CD4-positive, alpha-beta T cell treated with Interleukin-4 for 1 hour (primary cell): Measurements from ENCODE around the gene HEXIM2.
A peak's percentile ranks its signal among the peaks of the same experiment; 100 is the strongest.

ENCODE experiments used
- DNase-seq, 2 donors: peaks; one replicate each; pipeline ENCODE4 v3.0.0-alpha.2; 2020 to 2022

HEXIM2 gene

DNA sequence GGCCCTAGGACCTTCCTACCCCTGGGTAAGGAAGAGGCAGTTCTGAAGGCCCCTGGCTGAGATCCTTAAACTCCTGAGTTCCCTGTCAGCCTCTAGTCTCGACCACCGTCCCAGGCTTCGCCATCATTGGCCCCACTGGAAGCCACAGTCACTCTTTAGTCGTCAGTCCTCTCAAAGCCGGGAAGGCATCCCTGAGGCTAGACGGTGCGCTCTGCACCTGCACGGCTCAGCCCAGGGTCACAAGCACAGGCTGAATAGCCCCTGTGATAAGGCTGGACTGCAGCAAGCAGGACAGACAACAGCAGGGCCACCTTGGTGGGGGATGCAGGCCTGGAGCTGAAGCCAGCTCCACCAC is 16.7 kb upstream of the HEXIM2 start:
- DNase-seq: no peak

DNA sequence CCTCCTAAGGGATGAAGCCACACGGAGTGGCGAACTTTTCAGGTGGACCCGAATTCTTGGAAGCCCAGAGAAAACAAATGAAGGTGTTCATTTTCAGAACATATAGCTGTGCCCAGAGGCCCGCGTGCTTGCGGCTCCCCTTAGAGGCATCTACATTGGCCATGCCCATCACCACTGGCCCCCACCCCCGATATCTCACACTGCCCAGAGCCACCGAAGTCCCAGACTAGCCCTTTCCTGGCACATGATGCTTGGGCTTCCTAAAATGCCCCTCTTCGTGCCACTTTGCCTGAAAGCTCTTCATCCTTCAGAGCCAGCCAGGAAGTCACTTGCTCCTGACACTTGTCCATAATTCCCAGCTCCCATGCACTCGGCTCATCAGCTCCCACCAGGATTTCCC is 15.5 kb upstream of the HEXIM2 start:
- no peak for DNase-seq

DNA sequence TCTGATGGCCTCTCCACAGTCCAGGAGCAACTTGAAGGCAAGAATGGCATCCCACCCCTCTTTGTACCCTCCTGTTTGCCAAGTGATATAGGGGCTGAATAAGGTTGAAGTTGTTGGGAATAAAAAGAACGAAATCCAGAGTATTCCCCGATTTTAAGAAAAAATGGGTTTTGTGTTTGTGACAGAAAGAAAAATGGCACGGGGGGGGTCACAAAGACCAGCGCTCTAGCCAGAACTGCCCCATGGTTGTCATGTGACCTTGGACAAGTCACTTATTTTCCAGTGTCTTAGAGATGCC is 15.1 kb upstream of the HEXIM2 start:
- DNase-seq: no peak

DNA sequence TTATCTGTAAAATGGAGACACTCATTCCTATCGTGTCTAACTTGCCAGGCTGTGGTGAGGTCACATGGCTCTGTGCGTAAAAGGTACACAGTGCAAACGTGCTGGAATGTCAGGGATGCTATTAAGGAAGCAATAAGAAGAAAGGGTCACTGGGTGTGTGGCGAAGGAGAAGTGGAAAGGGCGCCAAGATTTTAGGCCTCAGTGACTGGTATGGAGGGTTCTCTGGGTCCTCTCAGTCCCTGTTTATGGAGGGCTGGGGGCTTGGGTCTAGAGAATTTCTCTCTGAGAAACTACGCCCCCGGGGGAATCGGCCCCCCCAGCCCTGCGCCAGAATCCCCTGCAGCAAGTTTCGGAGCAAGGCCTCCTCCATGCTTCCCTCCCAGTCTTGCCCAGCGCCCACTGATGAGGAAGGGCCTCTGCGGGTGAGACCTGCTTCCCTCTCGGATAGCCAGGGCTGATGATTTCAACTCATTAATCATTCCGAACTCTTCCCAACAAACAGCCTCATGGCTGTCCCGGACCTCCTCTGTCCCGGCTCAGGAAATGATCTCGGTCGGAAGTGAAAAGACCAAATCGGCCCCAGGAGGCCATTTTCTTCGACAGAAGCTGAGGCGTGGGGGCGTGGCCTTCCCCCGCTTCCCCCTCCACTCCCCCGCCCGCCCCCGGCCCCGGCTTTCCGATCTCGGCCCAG is 14.6 kb upstream of the HEXIM2 start:
- DNase-seq: no peak

DNA sequence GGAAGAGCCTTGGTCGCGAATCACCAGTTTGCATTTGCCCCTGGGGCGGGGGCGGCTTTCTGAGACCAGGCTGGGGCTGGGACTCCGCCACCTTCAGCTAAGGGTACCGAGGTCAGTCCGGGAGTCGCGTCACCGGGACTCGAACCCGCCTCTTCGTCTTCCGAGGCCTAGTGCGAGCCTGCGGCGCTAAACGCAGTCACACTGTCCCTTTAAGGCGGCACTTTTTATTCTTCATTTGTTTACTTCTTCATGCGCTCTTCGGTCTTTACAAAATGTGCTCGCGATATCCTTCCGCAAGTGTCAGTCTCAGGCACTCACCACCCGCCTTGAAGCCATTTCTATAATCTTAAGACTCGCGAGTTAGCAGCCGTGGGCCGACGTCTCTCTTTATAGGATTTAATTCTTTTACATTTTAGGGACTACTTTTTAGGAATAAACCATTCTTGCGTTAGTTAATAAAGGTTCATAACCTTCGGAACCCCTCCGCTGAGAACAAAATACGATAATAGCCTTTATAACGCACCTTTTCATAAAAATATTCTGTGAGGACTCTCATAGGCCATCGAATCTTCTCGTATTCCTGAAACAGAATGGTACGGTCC is 14.0 kb upstream of the HEXIM2 start:
- DNase-seq: peak; percentile 88 to 91

DNA sequence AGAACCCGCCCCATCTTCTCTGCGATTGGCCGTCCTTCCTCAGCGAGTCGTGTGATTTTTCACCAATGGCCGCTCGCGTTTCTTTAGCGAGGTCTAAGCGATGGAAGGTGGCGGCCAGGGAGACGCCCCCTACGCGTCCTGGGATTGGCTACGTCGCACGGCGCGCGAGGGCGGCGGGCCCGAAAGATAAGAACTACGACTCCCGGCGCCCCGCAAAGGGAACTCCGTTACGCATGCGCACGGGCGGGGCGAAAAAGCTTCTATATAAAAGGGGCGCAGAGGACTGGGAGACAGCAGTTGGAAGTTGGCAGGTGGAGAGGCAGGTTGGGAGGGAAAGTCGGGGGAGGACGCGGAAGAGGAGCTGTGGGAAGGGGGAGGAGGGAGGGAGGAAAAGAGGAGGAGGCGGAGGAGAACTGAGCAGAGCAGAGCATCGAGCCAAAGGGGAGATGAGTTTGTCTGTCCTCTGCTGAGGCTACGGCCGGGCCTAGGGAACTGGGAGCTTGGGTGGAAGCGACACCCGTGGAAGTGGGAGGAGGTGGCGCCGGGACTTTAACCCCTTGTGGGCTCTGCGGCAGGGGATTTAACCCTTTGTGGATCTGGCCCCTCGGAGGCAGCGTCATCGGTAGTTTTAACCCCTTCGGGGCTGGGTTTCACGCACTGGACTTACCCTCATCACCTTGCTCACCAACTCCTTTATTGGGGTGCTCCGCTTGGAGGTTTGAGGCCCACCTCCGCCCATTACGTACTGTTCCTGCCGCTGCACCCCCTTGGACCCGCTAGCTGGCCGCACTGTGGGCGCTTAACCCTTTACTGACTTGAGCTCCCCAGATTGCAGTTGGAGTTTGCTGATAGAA is 13.3 kb upstream of the HEXIM2 start, which contains the start of gene HEXIM1:
TSS of gene HEXIM1 (plus strand) at position 293 of the 854 bp plus-strand sequence. CDS start 716 bp downstream, outside the sequence.
- peak; percentile 100 for DNase-seq

DNA sequence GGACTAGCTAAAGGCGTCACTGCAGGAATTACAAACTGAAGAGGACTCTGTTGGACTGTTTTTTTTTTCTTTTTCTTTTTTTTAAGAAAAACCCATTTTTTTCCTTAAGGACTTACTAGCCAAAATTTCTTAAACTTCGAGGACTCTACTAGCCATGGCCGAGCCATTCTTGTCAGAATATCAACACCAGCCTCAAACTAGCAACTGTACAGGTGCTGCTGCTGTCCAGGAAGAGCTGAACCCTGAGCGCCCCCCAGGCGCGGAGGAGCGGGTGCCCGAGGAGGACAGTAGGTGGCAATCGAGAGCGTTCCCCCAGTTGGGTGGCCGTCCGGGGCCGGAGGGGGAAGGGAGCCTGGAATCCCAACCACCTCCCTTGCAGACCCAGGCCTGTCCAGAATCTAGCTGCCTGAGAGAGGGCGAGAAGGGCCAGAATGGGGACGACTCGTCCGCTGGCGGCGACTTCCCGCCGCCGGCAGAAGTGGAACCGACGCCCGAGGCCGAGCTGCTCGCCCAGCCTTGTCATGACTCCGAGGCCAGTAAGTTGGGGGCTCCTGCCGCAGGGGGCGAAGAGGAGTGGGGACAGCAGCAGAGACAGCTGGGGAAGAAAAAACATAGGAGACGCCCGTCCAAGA is 12.5 kb upstream of the HEXIM2 start:
- DNase-seq: peak; percentile 77

DNA sequence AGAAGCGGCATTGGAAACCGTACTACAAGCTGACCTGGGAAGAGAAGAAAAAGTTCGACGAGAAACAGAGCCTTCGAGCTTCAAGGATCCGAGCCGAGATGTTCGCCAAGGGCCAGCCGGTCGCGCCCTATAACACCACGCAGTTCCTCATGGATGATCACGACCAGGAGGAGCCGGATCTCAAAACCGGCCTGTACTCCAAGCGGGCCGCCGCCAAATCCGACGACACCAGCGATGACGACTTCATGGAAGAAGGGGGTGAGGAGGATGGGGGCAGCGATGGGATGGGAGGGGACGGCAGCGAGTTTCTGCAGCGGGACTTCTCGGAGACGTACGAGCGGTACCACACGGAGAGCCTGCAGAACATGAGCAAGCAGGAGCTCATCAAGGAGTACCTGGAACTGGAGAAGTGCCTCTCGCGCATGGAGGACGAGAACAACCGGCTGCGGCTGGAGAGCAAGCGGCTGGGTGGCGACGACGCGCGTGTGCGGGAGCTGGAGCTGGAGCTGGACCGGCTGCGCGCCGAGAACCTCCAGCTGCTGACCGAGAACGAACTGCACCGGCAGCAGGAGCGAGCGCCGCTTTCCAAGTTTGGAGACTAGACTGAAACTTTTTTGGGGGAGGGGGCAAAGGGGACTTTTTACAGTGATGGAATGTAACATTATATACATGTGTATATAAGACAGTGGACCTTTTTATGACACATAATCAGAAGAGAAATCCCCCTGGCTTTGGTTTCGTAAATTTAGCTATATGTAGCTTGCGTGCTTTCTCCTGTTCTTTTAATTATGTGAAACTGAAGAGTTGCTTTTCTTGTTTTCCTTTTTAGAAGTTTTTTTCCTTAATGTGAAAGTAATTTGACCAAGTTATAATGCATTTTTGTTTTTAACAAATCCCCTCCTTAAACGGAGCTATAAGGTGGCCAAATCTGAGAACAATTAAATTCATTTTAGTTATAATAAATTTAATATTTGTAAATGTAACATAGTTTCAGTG is 11.7 kb upstream of the HEXIM2 start:
- peak; percentile 34 to 46 for DNase-seq

DNA sequence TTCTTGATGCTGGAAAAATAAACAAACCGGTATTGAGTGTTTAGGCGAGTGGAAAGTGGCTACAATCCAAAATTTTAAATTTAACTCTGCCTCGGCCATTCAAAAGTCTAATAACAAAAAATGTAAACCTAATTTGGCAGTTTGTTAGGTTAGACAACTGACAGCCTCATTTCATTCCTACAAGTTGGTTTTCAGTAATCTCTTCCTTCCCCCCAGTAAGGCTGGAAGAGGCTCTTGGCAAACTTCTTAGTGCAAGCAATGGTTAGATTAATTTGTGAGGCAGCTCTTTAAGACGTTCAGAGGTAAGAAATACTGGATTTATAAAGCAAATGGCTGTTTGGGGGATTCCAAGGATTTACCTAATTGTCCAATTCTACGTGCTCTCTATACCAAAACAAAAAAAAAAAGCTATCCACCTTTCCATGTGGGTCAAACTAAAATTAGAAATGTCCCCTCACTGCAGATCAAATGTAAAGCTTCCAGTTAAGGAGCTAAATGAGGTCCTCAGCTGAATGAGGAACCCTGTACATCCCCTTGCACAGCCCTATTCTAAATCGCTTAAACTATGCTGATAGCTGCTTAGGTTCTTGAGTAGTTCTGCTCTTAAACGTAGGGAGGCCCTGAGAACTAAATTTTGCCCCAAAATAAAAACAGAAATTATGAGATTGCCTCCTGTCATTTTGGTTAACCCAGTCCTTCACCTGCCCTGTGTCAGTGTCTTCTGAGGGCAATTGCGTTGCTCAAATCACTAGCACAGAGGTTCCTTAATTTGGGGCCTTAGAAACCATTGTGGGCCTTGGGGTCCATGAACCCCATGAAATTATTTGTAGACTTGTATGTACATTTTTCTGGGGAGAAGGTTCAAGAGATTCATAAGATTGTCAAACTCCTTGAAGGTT is 10.5 kb upstream of the HEXIM2 start:
- peak in 1 of 2 donors; percentile 24 for DNase-seq

DNA sequence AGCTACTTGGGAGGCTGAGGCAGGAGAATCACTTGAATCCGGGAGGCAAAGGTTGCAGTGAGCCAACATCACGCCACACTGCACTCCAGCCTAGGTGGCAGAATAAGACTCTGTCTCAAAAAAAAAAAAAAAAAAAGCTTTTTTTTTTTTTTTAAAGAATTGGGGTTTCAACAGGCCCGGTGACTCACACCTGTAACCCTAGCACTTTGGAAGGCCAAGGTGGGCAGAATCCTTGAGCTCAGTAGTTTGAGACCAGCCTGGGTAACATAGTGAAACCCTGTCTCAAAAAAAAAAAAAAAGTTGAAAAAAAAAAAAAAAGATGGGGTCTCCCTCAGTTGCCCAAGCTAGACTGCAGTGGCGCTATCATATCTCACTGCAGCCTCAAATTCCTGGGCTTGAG is 6.6 kb upstream of the HEXIM2 start:
- no peak for DNase-seq

DNA sequence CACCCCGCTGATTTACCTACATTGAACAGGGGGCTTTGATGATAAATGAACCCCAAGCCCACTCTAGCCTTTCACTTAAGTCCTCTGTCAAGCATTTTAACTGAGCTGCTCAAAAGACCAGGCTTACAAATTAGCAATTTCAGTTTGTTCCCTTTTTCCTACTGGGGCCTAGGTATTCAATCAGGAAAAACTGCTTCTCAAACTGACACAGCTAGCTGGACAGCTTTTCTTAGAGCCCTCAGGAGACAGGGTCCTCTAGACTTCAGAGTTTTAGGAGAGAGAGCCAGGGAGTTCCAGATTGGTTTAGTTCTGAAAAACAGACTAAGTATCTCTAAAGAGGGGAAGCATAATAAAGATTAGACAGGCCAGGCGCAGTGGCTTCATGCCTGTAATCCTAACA is 6.2 kb upstream of the HEXIM2 start:
- DNase-seq: no peak

DNA sequence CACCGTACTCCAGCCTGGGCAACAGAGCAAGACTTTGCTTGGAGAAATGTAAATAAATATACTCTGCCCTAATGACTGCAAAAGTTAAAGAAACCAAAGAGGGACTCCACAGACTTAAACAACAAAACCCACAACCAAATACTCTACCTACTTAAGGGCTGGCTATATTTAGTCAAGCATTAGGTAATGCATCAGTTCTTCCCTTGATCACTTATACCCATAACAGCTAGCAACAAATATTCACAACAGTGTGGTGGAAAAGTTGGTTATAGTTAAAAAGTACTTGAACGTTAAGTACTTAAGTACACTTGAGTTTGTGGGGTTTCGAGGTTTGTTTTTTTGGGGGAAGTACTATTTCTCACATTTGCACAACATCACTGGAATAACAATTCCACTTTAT is 5.4 kb upstream of the HEXIM2 start:
- DNase-seq: no peak

DNA sequence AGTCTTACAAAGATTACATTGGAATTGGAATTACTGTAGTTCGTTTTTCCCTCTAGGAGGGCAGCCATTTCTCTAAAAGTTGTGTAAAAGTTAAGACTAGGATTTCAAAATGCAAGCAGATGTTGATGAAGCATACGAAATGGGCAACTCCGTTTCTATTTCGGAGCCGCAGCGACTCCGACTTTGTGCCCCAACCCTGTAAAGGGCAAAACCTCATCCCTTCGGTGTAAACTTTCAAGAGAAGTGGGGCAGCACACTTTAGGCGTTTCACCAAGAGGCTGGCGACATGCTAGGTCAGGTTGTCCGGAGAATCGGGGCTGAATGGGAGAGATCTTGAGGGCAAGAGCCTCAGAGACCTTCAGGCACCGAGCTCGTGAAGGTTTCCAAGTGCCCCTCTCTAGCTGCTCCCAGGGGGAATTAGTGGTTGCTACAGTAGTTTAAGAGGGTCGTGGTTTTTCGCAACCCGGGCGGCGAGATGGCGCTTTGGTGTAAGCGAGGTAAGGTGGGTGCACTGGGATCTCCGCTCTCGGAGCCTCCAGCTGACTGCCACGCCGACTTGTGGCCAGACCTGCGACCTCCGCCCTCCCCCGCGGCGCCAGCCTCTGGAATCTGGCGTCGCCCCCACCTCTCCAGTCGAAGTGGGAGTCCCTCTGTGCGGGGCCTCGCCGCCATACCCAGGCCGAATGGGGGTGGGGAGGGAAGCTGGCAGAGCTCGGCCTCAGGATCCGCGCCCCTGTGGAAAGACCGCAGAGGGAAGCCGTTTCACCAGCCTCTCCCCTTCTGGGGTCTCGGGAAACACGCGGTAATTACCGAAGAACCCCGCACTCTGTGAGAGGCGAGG is 1.0 kb upstream of the HEXIM2 start:
- DNase-seq: peak; percentile 66 to 71

DNA sequence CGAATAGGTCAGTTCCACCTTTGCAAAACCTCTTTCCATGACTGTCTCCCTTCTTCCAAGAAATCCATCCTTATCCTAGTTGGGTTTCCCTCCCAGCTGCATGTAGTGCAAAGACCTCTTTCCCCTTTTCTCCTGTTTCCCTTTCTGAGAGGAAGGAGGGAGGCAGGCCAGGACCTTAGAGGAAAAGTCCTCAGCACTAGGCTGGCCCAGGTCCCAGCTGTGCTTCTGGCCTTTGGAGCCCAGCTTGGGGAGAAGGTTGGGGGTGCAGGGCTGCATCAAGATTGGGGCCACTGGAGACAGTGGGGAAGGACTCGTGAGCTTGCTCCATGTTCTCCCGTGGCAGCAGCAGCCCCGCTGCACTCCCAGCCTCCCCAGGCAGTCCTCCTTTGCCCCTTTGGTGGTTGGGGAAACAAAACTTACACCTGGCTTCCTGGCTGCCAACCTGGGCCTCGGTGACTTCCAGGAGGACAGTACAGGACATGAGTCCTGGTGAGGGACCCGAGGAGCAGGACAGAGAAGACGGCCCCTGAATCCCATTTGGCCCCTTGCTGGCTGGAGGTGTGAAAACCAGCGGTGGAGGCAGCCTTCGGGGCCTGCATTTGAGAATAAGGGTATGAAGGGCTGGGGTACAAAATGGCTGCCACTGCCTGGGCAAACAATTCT is 481 bp downstream of the HEXIM2 start:
- DNase-seq: no peak

DNA sequence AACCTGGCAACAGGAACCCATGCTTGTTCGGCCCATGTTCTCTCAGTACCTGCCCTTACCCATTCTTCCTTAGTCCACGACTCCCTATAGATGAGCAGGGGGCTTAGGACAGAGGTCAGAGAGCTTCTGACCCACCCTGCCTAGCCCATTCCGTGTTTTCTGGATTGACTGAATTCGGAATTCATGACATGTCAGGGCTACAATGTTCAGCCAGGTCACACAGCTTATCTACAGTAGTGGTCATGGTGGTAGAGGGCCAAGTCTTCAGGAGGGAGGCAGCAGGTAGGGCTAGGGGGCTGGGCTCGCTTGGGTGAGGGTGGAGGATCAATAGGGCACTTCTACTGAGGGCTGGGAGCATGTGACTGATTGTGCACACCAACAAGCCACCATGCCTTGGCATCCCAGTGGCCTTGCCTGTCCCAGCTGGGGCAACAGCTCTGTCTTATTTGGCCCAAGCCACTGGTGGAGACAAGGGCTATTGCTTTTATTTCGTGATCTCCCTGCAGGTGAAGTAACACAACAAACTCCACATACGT is 3.1 kb downstream of the HEXIM2 start:
- DNase-seq: no peak

DNA sequence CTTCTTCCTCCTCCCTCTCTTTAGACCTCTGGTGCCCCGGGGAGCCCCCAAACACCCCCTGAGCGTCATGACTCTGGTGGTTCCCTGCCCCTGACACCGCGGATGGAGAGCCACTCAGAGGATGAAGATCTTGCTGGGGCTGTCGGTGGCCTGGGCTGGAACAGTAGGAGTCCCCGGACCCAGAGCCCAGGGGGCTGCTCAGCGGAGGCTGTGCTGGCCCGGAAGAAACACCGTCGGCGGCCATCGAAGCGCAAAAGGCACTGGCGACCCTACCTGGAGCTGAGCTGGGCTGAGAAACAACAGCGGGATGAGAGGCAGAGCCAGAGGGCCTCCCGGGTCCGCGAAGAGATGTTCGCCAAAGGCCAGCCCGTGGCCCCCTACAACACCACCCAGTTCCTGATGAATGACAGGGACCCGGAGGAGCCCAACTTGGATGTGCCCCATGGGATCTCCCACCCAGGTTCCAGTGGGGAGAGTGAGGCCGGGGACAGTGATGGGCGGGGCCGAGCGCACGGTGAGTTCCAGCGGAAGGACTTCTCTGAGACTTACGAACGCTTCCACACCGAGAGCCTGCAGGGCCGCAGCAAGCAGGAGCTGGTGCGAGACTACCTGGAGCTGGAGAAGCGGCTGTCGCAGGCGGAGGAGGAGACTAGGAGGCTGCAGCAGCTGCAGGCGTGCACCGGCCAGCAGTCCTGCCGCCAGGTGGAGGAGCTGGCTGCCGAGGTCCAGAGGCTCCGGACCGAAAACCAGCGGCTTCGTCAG is 7.5 kb downstream of the HEXIM2 start:
- no peak for DNase-seq

DNA sequence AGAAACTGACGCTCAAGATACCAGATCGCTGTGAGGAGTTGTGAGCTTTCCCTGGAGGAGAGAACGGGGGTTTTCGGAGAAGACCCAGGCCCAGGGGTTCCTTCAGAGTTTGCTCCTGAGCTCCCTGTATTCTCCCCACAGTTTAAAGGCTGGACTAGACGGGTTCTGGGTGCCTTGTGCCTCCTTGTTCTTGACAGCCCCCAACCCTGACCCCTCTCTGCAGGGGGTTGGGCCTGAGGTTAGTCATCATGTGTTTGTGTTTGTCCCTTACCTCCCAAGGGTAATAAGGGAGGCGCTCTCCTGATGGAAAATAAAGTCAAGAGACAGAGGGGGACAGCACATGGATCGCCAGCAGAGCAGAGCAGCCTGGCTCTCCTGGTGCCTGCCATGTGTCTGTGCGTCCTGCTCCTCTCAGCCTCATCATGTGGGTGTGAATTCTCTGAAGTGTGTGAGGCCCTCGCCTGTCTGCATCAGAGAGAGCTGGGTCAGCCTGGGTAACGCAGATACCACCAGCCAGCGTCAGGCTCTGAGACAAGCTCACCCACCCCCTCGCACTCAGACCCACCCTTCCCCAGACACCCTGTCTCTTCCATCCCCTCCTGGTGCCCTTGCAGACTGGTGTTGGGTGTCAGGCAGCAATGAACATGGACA is 8.7 kb downstream of the HEXIM2 start:
- DNase-seq: no peak

DNA sequence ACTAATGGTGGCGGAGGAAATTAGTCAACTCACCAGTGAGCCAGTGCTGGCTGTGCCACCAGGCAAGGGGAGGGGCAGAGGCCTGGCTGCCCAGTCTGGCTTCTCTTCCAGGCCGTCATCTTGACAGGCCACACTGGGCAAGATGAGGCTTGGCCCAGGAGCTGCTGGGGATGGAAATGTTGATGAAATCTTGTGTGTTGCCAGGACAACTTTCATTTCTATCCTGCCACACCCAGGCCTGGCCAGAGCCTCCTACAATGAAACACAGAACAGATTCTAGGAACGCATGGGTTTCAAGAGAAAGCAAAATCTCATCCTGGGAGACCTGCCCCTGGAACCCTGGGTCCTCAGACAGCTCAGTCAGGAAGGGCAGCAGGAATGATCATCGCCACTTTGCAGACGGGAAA is 9.3 kb downstream of the HEXIM2 start:
- DNase-seq: peak in 1 of 2 donors; percentile 50
